ENCODE results near the gene GCNT2.

GRCh38 chr6:10472634-10473033 is 48.5 kb upstream of the GCNT2 start:
- no peak for TF ChIP-seq CTCF (conservative IDR thresholded peaks at IDR 0.05; ENCODE audit: low read depth, low read length)
- no peak for TF ChIP-seq EZH2 (IDR thresholded peaks at IDR 0.05; ENCODE audit: low read length, unreplicated experiment)
- no peak for TF ChIP-seq EZH2phosphoT487 (IDR thresholded peaks at IDR 0.05; ENCODE audit: borderline replicate concordance, low read length)
